KG1 (cell line): ENCODE results near the gene PPP1R9B.

Source experiments
- DNase-seq: peaks from one replicate; lab custom pipeline; 2025; lab: John Stamatoyannopoulos, UW

Gene PPP1R9B

DNA sequence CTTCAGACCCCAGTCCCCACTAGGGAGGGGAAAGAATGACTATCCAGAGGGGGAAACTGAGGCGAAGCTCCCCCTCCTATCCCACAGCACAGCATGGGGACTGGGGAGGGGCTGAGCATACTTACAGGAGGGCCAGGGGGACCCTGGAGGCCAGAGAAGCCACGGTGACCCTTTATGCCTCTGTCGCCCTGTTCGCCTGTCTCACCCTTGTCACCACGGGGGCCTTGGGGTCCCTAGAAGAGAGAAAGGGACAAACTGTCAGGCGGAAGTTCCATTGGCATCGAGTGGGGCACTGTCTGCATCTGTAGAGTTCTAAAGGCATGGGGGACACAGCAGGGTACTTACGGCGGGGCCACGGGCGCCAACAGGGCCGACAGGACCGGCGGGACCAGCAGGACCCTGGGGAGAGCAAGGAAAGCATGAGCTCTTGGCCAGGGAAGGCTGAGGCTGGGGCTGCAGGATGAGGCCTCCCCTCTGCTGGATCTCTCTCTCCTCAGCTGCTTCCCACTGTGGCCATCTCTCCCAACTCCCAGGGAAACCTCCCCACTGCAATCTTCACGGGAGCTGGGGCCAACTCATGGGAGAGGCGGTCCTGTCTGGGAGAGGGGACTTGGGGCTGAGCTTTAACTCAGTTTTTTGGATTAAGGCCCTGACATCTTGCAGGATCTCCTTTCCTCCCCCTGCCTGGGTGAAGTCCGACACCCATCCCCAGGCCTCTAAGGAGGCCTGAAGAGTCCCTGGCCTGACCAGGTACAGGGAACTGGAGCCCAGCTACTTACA, 37.5 kb upstream of the PPP1R9B start:
- DNase-seq: no peak

DNA sequence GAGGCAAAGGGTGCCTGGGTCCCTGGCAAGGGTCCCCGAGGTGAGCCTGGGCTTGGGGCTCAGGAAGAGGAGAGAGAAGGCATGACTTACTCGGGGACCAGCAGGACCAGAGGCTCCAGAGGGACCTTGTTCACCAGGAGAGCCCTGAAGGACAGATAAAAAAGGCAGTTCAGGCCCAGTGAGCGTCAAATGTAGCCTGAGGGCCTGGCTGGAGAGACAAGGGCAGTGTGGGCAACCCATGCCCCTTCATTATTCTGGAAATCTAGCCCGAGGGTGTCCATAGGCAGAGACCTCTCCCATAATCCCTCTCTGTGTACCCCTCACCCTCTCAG, 36.9 kb upstream of the PPP1R9B start:
- DNase-seq: no peak

DNA sequence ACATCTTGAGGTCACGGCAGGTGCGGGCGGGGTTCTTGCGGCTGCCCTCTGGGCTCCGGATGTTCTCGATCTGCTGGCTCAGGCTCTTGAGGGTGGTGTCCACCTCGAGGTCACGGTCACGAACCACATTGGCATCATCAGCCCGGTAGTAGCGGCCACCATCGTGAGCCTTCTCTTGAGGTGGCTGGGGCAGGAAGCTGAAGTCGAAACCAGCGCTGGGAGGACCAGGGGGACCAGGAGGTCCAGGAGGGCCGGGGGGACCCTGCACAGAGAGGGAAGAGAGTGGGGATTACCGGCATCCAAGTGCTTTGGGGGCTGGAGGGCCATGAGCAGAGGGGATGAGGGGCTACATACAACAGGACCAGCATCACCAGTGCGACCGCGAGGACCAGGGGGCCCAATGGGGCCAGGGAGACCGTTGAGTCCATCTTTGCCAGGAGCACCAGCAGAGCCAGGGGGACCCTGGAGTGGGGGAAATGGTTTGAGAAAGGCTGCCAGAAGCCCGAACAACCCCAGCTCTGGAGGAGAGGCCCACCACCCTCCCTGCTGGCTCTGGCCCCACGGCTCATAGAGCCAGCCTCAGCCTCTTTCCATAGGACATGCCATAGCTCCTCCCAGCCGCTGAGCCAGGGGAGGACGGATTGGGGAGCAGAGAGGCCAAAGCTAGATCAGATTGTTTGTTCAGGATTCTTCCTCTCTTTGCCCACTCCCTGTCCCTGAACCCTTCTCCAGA, 36.4 kb upstream of the PPP1R9B start:
- DNase-seq: no peak

DNA sequence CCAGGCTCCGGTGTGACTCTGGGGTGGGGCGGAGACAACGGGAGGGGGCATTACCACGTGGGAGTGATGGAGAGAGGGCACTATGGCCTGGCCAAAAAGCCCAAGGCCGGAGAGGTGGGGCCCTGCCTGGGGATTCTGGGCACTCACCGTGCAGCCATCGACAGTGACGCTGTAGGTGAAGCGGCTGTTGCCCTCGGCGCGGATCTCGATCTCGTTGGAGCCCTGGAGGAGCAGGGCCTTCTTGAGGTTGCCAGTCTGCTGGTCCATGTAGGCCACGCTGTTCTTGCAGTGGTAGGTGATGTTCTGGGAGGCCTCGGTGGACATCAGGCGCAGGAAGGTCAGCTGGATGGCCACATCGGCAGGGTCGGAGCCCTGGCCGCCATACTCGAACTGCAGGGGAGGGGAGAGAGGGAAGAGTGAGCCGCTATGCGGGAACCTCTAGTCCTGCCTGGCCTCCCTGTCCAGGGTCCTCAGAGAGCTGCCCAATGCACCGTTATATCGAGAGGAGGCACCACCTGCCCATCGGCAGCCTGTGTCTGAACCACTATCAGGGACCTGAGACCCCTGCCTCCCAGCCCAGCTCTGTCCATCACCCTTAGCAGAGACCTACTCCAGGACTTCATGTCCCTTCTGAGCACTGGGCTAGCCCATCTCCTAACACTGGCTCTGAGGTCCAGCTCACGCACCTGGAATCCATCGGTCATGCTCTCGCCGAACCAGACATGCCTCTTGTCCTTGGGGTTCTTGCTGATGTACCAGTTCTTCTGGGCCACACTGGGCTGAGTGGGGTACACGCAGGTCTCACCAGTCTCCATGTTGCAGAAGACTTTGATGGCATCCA, 35.4 kb upstream of the PPP1R9B start:
- no peak for DNase-seq

DNA sequence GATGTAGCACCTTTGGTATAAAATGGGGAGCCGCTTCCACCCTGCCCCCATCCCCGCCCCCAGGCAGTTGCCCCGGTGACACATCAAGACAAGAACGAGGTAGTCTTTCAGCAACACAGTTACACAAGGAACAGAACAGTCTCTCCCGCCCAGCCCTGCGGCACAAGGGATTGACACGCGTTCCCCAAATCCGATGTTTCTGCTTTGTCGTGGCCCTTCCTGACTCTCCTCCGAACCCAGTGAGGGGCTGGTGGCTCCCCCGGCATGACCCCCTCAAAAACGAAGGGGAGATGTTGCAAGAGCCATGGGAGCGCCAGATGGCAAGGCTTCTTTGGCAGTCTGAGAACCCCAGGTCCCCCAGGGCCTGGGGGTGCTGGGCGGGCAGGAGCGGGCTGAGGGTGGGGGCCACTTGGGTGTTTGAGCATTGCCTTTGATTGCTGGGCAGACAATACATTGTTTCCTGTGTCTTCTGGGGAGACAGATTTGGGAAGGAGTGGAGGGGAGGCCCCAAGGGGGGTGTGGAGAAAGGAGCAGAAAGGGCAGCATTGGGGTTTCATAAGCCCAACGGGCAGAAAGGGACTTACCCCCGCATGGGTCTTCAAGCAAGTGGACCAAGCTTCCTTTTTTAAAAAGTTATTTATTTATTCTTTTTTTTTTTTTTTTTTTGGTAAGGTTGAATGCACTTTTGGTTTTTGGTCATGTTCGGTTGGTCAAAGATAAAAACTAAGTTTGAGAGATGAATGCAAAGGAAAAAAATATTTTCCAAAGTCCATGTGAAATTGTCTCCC, 34.3 kb upstream of the PPP1R9B start:
- DNase-seq: no peak

DNA sequence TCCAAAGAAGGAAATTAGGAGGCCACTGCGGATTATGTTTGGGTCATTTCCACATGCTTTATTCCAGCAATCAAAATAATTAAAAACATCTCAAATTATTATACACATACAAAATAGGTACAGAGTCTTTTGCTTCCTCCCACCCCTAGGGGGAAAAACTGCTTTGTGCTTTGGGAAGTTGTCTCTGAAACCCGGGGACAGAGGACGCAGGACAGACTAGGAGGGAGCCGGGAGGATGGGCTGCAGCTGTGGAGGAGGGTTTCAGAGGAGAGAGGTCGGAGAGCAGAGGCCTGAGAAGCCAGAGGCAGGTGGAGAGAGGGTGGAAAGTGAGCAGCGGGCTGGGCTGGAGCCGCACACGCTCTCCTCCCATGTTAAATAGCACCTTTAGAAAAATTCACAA, 33.6 kb upstream of the PPP1R9B start:
- DNase-seq: no peak

DNA sequence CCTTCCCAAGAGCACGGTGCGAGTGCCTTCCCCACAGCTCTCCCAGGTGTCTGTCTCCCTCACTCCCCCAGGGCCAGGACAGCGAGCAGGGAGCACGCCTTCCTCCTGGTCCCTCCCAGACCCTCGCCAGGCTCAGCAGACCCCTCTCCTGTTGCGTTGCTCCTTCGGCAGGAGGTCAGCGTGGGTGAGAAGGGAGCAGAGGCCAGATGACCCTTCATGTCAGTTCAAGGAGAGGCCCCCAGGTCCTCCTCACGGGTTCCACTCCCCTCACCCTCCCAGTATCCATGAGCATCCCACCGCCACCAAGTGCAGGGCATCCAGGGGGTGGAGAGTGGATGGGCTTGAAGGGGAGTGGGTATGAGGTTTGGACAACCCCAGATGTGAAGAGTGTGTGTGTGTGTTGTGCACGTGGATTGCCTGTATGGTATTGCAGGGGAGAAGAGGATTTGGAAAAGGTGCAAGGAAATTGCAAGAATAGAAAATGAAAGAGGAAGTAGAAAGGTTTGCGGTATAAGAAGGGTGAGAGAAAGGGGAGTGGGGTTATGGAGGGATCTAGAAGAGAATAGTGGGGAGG, 33.0 kb upstream of the PPP1R9B start:
- no peak for DNase-seq

DNA sequence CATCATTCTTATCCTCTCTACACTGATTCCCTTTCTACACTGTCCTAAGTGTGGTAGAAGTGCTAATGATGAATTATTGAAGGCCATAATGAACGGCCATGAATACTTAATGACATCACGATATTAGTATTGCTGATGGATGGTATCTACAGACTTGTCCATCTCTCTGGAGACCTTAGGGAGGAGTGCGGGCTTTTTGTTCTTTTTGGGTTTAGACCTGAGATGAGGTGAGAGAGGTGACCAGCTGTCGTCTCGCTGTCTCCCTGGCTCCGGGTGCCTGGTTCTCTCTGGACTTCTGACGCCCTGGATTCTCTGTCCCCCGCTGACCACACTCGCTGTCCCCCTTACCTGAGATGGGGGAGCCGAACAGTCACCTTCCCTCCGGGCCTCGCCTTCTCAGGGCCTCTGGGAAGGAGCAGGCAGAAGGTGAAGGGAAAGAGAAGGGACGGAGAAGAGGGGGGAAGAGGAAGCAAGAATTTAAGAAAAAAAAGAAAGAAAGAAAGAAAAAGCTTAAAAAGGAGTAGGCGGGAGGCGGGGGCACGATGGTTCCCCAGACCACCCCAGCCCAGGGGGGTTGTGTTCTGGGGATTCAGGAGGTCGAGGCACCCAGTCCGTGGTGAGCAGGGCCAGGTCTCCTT, 32.4 kb upstream of the PPP1R9B start:
- DNase-seq: no peak

DNA sequence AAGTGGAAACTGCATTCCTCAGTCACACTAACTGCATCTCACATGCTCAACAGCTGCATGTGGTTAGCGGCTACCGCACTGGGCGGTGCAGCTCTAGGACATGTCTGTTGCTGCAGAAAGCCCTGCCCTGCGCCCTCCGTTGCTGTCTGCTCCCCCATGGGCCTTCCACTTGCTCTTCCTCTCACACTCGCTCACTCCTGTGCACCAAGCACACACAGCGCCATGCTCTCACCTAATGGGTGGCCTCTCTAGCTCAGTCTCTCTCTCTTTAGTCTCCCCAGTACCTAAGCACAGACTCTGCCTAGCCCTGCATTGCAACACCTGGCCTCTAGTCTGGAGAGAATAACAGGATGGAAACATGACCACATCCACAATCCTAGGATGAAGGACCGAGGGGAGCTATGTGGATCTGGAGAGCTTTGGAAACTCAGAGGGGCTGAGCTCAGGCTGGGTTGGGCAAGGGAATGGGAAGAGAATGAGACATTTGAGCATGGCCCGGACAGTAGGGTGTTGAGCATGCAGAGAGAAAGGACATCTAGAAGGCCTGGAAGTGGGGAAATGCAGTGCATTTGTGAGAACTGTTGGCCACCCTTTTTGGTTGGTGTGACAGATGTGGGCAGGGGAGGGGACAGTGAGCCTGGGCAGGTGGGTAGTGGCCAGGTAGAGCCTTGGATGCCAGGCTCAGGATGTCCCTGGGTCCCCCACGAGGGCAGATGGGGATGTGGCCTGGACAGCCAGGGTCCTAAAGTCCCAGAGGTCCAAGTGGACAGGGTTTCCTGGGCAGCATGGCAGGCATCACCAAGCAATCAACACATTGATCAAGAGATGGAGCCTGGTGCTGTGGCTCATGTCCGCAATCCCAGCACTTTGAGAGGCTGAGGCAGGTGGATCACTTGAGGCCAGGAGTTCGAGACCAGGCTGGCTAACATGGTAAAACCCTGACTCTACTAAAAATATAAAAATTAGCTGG, 31.4 kb upstream of the PPP1R9B start:
- DNase-seq: no peak

DNA sequence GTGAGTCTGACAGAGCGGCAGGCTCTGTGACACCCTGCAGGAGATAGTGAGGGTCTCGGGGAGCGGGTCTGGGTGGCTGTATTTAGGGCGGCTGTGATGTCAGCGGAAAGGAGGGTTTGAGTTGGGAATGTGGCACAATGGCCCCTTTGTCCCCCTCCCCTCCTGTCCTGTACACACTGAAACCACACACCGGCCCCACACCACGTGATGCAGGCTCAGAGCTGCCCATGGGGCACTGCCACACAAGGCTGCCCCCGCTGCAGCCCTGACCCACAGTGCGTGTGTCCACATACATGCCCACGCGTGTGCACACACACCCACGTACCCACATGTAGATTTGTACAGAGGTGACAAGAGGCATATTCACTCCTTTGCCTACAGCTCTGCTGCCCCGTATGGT, 30.7 kb upstream of the PPP1R9B start:
- no peak for DNase-seq

DNA sequence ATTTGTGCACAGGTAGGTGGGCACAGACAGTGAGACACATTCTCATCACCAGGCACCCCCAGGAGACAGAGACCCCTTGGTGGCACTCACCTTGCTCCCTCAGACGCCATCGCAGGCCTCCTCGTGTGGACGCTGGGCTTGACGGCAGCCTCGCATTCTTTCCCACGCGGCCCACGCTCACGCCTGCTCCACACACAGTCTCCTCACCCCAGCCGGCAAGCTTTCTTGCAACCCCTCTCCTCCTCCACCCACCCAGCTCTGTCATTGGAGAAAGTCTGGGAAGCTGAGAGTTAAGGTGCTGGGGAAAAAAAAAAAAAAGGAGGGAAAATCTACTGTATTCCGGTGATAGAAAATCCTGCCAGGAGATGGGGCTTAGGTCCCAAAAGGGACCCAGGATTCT, 30.1 kb upstream of the PPP1R9B start:
- no peak for DNase-seq

DNA sequence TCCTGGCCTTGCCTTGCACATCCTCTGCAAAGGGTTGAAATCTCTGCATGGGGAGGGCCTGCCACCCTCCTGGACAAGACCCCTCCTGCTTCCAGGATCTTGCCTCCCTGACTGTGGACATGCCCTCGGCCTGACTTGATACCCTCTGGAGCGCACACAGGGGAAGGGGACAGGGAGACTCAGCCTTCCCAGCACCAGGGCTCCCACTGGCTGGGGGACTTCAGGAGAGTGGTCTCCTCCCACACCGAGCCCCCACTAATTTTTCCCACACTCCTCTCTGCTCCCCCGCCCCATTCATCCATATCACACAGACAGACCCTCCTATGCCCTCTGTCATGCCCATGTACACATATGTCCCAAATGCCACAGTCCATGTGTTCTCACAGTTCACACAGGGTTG, 29.6 kb upstream of the PPP1R9B start:
- no peak for DNase-seq

DNA sequence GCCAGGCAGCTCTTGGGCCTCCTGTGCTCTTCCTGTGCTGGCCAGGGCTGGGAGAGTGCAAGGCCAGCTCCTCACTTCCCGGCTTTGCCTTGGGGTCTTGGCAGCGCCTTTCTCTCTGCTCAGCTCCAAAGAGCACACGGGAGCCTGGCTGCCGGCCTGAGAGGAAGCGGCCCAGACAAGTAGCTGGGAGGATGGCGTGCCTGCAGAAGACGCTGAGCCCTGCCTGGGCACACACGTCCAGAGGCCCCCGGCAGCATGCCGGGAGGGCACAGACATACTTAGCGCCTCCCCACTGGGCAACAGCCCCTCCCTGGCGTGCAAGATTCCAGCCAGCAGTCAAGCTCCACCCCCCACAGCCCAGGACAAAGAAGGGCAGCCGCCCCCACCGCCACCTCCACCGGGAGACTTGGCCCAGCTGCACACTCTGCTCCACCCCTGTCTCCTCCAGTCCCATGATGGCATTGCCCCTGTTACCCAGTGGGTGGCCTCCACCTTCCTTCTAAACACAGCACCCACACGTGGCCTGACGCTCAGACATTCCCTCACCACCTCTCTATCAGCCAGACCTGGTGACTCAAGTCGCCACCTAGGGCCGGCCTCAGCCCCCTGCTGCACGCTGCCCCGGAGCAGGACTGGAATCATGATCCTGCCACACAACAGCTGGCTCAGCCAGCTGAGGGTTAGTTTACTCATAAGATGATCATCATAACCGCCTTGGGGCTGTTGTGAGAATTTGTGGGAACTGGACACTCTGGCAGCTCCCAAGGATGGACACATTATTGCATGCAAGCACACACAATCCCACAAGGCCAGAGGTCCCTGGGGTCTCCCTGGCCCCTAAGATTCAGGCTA, 27.7 kb upstream of the PPP1R9B start:
- DNase-seq: no peak

DNA sequence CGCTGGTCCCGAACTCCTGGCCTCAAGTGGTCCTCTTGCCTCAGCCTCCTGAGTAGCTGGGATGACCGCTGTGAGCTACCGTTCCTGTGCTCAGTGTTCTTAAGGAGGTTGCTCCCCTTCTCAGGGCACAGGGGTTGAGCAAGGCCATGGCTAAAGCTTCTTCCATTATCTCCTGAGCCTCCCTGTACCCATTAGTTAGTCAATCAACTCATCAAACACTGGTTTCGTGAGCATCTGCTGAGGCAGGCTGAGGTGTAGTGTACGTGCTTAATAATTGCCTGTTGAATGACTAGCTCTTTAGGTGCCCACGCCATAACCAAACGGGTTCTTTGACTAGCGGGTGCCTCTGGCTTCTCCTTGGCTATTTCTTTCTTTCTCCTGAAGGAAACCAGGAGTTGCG, 27.0 kb upstream of the PPP1R9B start:
- DNase-seq: no peak

DNA sequence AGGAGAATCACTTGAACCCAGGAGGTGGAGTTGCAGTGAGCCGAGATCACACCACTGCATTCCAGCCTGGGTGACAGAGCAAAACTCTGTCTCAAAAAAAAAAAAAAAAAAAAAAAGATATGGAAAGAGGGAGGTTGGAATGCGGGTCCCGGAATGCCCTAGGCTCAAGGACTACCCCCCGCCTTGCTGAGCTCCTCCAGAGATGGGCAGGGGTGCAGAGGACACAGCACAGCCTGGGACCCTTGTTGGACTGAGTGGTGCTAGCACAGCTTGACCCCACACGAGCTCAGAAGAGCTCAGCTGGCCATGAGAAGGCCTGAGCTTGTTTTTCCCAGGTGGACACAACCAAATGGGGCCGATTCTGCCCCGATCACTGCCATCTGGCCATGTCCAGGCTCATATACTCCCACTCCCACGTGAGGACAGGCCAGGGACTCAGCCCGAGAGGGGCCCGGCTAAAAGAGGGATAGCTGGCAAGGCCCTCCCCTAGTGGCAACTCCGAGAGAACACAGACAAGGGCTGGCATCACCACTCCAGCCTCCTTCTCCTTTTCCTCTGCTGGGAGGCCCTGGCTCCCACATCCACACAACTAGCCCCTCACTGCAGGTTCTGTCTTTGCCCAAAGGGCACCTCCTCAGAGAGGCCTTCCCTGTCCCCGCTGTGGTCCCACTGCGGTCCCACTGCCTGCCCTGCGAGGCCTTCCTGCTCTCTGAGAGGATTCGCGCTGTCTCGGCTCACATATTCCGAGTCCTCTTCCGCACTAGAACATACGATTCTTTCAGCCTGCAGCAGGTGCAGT, 26.3 kb upstream of the PPP1R9B start:
- no peak for DNase-seq

DNA sequence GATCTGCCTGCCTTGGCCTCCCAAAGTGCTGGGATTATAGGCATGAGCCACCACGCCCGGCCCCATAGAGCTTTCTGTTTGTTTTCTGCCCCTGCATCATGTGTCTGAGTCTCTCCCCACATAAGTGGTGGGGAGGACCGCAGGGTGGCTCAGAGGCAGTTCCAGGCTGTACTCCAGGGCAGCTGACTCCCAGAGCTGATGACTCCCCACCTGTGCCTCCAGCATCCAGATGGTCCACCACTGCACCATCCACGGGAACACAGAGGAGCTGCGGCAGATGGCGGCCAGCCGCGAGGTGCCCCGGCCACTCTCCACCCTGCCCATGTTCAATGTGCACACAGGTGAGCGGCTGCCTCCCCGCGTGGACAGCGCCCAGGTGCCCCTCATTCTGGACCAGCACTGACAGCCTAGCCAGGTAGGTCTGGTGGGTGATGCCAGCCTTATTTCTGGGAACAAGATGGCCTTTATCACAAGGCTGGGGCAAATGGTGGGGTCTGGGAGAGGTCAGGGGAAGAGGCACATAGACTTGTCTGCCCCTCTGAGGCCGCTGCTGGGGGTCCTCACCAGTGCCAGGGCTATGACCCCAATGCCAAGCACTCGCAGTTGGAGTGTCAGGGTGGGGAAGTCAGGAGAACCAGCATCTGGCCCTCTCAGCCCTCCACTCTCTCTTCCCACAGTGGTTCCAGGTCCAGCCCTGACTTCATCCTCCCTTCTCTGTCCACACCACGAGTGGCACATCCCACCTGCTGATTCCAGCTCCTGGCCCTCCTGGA, 24.7 kb upstream of the PPP1R9B start:
- DNase-seq: no peak

DNA sequence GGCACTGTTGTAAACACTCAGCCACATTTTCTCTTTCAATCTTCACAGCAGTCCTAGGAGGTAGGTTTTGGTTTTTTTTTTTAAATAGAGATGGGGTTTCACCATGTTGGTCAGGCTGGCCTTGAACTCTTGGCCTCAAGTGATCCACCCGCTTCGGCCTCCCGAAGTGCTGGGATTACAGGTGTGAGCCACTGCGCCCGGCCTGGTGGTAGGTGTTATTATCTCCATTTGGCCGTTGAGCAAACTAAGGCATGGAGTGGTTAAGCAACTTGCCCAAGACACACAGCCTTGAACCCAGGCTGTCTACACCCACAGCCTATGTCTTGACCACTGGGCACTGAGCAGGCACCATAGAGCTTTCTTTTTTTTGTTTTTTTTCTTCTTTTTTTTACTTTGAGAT, 24.0 kb upstream of the PPP1R9B start:
- no peak for DNase-seq
